ENCODE measurements around the gene MFAP5. TPM values are rescaled to one million over a fixed set of nuclear protein-coding genes. Genes with fewer than 3 reads are reported as not detected.

MFAP5 gene
- total and polyA plus RNA-seq, 2 of the 4 experiments (the other 2 are of a cell fraction) = 0.90 to 1.9 TPM

DNA sequence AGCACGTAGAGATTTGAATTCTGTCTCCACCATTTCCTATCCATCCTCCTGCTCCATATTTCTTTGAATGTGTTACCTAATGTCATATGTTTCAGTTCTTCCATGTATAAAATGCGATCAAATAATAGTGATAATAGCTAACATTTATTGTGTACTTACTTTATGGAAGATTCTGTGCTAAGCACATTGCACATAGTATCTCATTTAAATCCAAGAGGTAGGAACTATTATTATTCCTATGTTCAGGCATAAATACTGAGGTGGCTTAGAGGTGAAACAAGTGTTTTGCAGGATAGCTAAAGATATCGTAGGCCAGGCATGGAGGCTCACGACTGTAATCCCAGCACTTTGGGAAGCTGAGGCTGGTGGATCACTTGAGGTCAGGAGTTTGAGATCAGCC lies 32.5 kb downstream of the MFAP5 start:
- no CpG with 5 or more reads among the region's 4 CpGs for WGBS, 2 experiments (ENCODE audit: extremely low coverage in 2 of 2, insufficient read length in 1 of 2)
- no TSS peak for BruUV-seq (replicated peaks)
- Histone ChIP-seq H3K4me2 (ENCODE audit: low read depth, low read length) (no peak overlapping the region), H3K4me3 (ENCODE audit: insufficient read depth, low read depth, low read length) (no peak overlapping the region), H3K27ac (ENCODE audit: insufficient read depth, low read length) (no peak overlapping the region), H2BK120ac (ENCODE audit: low read depth, low read length) (no peak overlapping the region), H3K14ac (replicated peaks; ENCODE audit: low read depth, low read length) (no peak overlapping the region), H3K23ac (ENCODE audit: low read depth, low read length) (no peak overlapping the region), H3K27me3 (ENCODE audit: control insufficient read depth, insufficient read depth, low read length) (no peaks in the 10 kb centered on the region), H2AFZ (replicated peaks; ENCODE audit: low read length, poor library complexity) (no peak overlapping the region), H3K36me3 (ENCODE audit: control insufficient read depth, insufficient read depth, low read length) (no peaks in the 10 kb centered on the region), H4K5ac (ENCODE audit: low read depth, low read length) (no peak overlapping the region), H2AK9ac (replicated peaks; ENCODE audit: low read depth, low read length, poor library complexity) (no peak overlapping the region), H2AK5ac (ENCODE audit: low read depth, low read length) (no peak overlapping the region), H3K79me1 (ENCODE audit: low read depth in 1 of 2, low read length in 2 of 2) (no peaks in the 10 kb centered on the region), H3K4ac (ENCODE audit: low read depth, low read length) (no peak overlapping the region), H3K56ac (ENCODE audit: extremely low read depth, insufficient read depth, low read length) (no peak overlapping the region), H3K4me1 (ENCODE audit: control insufficient read depth, insufficient read depth, low read length) (no peaks in the 10 kb centered on the region), H3K9ac (ENCODE audit: low read depth, low read length) (no peak overlapping the region), H3K18ac (ENCODE audit: low read depth, low read length) (no peak overlapping the region), H2BK5ac (ENCODE audit: low read depth, low read length, poor library complexity, severe bottlenecking) (no peak overlapping the region), H4K20me1 (ENCODE audit: insufficient read depth, low read length) (no peaks in the 10 kb centered on the region), H4K91ac (ENCODE audit: insufficient read depth, low read depth, low read length) (no peak overlapping the region), H3K9me1 (ENCODE audit: insufficient read depth, low read length) (no peaks in the 10 kb centered on the region), H3K9me3 (ENCODE audit: control insufficient read depth, insufficient read depth, low read length) (no peaks in the 10 kb centered on the region), H4K8ac (ENCODE audit: low read depth in 2 of 2, low read length in 2 of 2) (no peak overlapping the region), H2BK20ac (ENCODE audit: low read depth, low read length) (no peak overlapping the region), H2BK15ac (ENCODE audit: low read depth, low read length) (no peak overlapping the region)
- intact Hi-C loops (cut with micrococcal nuclease) = no loop called here
- TF ChIP-seq MXI1 (IDR thresholded peaks at IDR 0.05; ENCODE audit: borderline replicate concordance, low read depth, low read length) = no peak
- no peak for TF ChIP-seq CEBPB (IDR thresholded peaks at IDR 0.05; ENCODE audit: low read depth, low read length)
- dilution Hi-C loops (cut with HindIII; ENCODE audit: low sequenced_read_pairs, unreplicated experiment) = no loop called here
- ChIA-PET CTCF (no interaction called here), POLR2A (ENCODE audit: unreplicated experiment) (no interaction called here)
- DNase-seq (no peak), ATAC-seq (ENCODE audit: low read depth) (no peak)
- in situ Hi-C loops (cut with MboI; ENCODE audit: low sequenced_read_pairs) = no loop called here
